Measurements from ENCODE around the gene CHST9. TPM values are rescaled to one million over a fixed set of nuclear protein-coding genes. Genes with fewer than 3 reads are reported as not detected.

Gene CHST9
- total RNA-seq, 1 donor from 2014 or later, result 0.03 TPM

DNA sequence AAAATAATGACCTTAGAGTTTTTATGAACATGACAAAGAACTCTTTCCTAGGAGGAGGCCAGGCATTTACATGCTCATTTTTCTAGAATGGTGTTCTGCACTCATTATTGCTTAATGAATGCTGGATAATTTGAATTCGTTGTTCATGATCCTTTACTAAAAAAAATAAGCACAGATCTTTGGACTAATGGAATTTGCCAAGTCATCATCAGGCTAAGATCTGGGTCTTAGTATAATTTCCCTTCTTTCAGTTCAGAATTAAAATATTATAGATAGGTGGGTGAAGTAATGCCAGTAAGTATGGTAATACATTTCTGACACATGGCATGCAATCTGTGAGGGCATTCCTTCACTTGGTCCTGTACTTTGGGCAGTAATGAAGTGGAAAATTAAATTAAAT, 175.8 kb downstream of the CHST9 start:
- Histone ChIP-seq H3K9me3 (no peaks in the 10 kb centered on the region), H3K27me3 (no peaks in the 10 kb centered on the region), H3K27ac (no peak overlapping the region), H3K4me1 (no peaks in the 10 kb centered on the region), H3K36me3 (no peaks in the 10 kb centered on the region), H3K4me3 (no peak overlapping the region)
- TF ChIP-seq, protein P1, sequence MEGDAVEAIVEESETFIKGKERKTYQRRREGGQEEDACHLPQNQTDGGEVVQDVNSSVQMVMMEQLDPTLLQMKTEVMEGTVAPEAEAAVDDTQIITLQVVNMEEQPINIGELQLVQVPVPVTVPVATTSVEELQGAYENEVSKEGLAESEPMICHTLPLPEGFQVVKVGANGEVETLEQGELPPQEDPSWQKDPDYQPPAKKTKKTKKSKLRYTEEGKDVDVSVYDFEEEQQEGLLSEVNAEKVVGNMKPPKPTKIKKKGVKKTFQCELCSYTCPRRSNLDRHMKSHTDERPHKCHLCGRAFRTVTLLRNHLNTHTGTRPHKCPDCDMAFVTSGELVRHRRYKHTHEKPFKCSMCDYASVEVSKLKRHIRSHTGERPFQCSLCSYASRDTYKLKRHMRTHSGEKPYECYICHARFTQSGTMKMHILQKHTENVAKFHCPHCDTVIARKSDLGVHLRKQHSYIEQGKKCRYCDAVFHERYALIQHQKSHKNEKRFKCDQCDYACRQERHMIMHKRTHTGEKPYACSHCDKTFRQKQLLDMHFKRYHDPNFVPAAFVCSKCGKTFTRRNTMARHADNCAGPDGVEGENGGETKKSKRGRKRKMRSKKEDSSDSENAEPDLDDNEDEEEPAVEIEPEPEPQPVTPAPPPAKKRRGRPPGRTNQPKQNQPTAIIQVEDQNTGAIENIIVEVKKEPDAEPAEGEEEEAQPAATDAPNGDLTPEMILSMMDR (IDR thresholded peaks at IDR 0.05), result no peak
- DNase-seq, result no peak
- ATAC-seq, result no peak
- intact Hi-C loops (cut with DNase I), result no loop called here

GRCh38 chr18:27008575-27008974, 176.5 kb downstream of the CHST9 start:
- no peaks in the 10 kb centered on the region for H3K36me3 ChIP-seq
- no peak overlapping the region for H3K4me3 ChIP-seq
- no peaks in the 10 kb centered on the region for H3K27me3 ChIP-seq
- no peaks in the 10 kb centered on the region for H3K4me1 ChIP-seq
- TF ChIP-seq, protein P1 (IDR thresholded peaks at IDR 0.05), result no peak
- intact Hi-C loops (cut with DNase I), result no loop called here
- H3K27ac ChIP-seq, result no peak overlapping the region
- H3K9me3 ChIP-seq, result no peaks in the 10 kb centered on the region
- ATAC-seq, result no peak
- DNase-seq, result no peak

DNA sequence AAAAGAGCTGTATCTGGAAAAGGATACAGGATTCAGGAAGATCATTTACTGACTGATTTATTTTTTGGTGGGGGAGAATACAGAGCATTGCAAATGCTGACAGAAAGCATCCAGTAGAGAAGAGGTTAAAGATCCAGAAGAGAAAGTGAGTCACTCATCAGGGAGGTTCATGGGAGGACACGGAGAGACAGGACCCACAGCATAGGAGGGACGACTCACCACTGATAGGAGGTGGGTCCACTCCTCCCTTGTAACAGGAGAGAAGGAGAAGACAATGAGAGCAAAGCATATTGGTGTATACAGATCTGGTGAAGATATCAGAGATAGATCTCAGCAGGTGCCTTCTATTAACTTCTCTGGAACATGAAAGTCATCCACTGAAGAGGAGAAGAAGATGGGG, 177.2 kb downstream of the CHST9 start:
- ATAC-seq, result no peak

GRCh38 chr18:27005589-27005988, 179.5 kb downstream of the CHST9 start:
- Histone ChIP-seq H3K4me3 (no peak overlapping the region), H3K36me3 (no peaks in the 10 kb centered on the region), H3K4me1 (no peaks in the 10 kb centered on the region), H3K27ac (no peak overlapping the region), H3K9me3 (no peaks in the 10 kb centered on the region), H3K27me3 (no peaks in the 10 kb centered on the region)
- intact Hi-C loops (cut with DNase I), result no loop called here
- TF ChIP-seq, protein P1 (IDR thresholded peaks at IDR 0.05), result peak; percentile 22
- DNase-seq, result no peak
- no peak for ATAC-seq

More for the DNA sequence above, 177.2 kb downstream of the CHST9 start:
- H3K27ac ChIP-seq, result no peak overlapping the region
- TF ChIP-seq, protein P1 (IDR thresholded peaks at IDR 0.05), result no peak
- intact Hi-C loops (cut with DNase I), result no loop called here
- DNase-seq, result no peak
- no peaks in the 10 kb centered on the region for H3K9me3 ChIP-seq
- H3K4me1 ChIP-seq, result no peaks in the 10 kb centered on the region
- H3K4me3 ChIP-seq, result no peak overlapping the region
- H3K36me3 ChIP-seq, result no peaks in the 10 kb centered on the region
- H3K27me3 ChIP-seq, result no peaks in the 10 kb centered on the region

GRCh38 chr18:27004056-27004829, 180.9 kb downstream of the CHST9 start:
- Histone ChIP-seq H3K27ac (no peak overlapping the region), H3K4me3 (no peak overlapping the region), H3K36me3 (no peaks in the 10 kb centered on the region), H3K4me1 (no peaks in the 10 kb centered on the region), H3K9me3 (no peaks in the 10 kb centered on the region), H3K27me3 (no peaks in the 10 kb centered on the region)
- ATAC-seq, result no peak
- intact Hi-C loops (cut with DNase I), result no loop called here
- DNase-seq, result no peak
- TF ChIP-seq, protein P1 (IDR thresholded peaks at IDR 0.05), result peak; percentile 29
